Right lobe of liver (tissue), 4 donors: ENCODE data around the gene SPANXN5.

ENCODE experiments used
- POLR2A ChIP-seq: fragments of 450-650 bp; IDR thresholded peaks from one replicate; pipeline ENCODE4 v1.6.1; 2017; ENCODE audit warnings: antibody characterized with exemption, mild to moderate bottlenecking
- TF ChIP-seq, protein P1 (sequence below), 4 donors: fragments of 200-600 bp in 3 of 4; fragments of 450-650 bp in 1 of 4; IDR thresholded peaks; one replicate each; pipeline versions ENCODE4 v1.5.1 to v1.8.0; 2016 to 2022; ENCODE audit warnings: antibody characterized with exemption in 4 of 4, mild to moderate bottlenecking in 2 of 4
- donor health status: DM: no; HTN: no; CAD: no.
- donor health status: DM: no; HTN: no; CAD: no.
- donor health status: DM: no; HTN: yes; CAD: no.

DNA sequence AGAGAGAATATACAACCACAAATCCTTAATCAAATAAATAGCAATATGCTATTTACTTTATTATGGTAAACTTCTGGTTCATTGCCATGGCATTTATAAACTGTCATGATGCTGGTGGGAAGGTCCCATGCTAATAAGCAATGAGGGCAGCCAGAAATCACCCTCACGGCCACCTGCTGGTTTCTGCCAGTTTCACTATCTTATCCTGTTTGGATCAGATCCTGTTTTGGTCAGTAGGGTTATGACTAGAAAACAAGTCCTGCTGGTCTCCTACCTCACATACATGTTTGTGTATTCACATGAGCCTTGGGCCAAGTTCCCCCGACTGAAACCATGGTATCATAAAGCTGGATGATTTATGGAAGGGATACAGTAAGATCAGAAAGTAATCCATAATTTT lies 41.9 kb upstream of the SPANXN5 start:
- TF ChIP-seq, protein P1, sequence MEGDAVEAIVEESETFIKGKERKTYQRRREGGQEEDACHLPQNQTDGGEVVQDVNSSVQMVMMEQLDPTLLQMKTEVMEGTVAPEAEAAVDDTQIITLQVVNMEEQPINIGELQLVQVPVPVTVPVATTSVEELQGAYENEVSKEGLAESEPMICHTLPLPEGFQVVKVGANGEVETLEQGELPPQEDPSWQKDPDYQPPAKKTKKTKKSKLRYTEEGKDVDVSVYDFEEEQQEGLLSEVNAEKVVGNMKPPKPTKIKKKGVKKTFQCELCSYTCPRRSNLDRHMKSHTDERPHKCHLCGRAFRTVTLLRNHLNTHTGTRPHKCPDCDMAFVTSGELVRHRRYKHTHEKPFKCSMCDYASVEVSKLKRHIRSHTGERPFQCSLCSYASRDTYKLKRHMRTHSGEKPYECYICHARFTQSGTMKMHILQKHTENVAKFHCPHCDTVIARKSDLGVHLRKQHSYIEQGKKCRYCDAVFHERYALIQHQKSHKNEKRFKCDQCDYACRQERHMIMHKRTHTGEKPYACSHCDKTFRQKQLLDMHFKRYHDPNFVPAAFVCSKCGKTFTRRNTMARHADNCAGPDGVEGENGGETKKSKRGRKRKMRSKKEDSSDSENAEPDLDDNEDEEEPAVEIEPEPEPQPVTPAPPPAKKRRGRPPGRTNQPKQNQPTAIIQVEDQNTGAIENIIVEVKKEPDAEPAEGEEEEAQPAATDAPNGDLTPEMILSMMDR (IDR thresholded peaks at IDR 0.05), result no peak
- TF ChIP-seq POLR2A, result no peak
